GM10248 (cell line): ENCODE measurements around the gene MARS1.

Experiments used
- CTCF ChIA-PET: fragments of 300-600 bp; sonication (Branson Sonifier 250); formaldehyde crosslinking; extraction: SDS; loops from one replicate; lab custom pipeline; 2021; ENCODE audit warnings: antibody characterized with exemption; lab: Yijun Ruan, JAX
- POLR2A ChIA-PET: fragments of 350-650 bp; sonication (Branson Sonifier 250); formaldehyde crosslinking; extraction: SDS; loops from one replicate; lab custom pipeline; 2020; ENCODE audit warnings: antibody characterized with exemption; lab: Yijun Ruan, JAX
- DNase-seq: peaks from one replicate; pipeline ENCODE4 v3.0.0; 2012; ENCODE audit errors: extremely low spot score
- TF ChIP-seq, protein P1 (sequence below): IDR thresholded peaks from 2 replicates; pipeline ENCODE4 v1.5.1; 2012; ENCODE audit warnings: mild to moderate bottlenecking, low read depth; ENCODE audit errors: extremely low read depth, missing control alignments, control extremely low read depth

Gene MARS1

DNA sequence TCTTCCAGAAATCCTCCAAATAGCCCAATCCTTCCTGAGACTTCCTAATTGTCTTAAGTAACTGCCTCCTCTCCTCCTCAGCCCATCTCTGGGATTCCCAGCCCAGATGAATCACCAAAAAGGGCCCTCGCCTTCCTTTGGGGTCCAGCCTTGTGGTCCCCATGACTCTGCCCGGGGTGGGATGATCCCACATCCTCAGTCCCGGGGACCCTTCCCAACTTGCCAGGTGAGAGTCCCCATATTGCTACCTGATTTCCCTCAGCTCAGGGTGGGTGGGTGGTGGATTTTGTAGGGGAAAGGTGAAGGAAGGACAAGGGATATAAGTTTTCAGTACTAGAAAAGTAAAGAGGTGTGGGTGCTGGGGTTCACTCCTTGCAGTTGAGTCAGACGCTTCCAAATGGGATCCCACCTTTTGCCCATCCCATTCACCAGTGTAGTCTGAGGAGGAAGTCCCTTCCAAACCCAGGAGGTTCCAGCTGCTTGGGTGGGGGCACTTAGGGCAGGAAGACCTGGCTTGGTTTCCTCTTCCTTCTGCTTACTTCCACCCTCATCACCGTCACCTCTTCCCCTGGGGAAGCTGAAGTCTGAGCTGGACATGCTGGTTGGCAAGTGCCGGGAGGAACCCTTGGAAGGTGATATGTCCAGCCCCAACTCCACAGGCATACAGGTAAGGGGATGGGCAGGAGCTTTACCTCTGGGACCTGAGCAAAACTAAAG is 22.7 kb upstream of the MARS1 start:
- no peak for DNase-seq
- CTCF ChIA-PET, result interaction anchor here (1.2 to 9.5 kb wide), 7 partner anchors 10 to 222 kb away, joined by 3 to 171 read pairs (median 5); partner anchors contain the start of genes ARHGAP9 and INHBE
- TF ChIP-seq, protein P1, sequence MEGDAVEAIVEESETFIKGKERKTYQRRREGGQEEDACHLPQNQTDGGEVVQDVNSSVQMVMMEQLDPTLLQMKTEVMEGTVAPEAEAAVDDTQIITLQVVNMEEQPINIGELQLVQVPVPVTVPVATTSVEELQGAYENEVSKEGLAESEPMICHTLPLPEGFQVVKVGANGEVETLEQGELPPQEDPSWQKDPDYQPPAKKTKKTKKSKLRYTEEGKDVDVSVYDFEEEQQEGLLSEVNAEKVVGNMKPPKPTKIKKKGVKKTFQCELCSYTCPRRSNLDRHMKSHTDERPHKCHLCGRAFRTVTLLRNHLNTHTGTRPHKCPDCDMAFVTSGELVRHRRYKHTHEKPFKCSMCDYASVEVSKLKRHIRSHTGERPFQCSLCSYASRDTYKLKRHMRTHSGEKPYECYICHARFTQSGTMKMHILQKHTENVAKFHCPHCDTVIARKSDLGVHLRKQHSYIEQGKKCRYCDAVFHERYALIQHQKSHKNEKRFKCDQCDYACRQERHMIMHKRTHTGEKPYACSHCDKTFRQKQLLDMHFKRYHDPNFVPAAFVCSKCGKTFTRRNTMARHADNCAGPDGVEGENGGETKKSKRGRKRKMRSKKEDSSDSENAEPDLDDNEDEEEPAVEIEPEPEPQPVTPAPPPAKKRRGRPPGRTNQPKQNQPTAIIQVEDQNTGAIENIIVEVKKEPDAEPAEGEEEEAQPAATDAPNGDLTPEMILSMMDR, result no peak
- POLR2A ChIA-PET, result interaction anchor here (0.5 to 1.0 kb wide), 4 partner anchors 9 to 1437 kb away, joined by 3 to 7 read pairs (median 3); partner anchors contain the start of gene DDIT3

DNA sequence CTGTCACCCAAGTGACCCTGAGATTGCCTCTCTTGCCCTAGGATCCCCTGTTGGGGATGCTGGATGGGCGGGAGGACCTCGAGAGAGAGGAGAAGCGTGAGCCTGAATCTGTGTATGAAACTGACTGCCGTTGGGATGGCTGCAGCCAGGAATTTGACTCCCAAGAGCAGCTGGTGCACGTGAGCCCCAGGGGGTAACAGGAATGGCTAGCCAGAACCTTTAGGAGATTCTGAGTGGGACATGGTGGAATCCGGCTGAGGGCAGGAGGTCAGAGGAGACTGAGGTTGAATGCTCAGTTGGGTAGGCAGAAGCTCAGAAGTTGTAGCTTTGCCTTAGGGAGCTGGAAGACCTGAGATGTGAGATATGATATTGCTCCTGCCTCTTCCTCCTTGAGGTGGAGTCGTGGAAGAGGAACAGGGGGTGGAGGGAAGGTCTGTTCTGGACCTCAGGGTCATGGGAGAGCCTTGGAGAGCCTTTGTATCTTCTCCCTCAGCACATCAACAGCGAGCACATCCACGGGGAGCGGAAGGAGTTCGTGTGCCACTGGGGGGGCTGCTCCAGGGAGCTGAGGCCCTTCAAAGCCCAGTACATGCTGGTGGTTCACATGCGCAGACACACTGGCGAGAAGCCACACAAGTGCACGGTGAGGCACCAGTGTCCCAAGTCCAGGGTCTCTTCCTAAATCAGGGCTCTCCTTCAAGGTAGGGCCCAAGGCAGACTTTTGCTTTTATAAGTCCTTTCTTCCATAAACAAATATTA is 21.9 kb upstream of the MARS1 start:
- no peak for DNase-seq
- POLR2A ChIA-PET, result interaction anchor here (0.5 to 1.0 kb wide), 3 partner anchors 8 to 1437 kb away, joined by 3 to 7 read pairs (median 3); partner anchors contain the start of gene DDIT3
- CTCF ChIA-PET, result interaction anchor here (1.2 to 9.5 kb wide), 7 partner anchors 10 to 223 kb away, joined by 3 to 171 read pairs (median 5); partner anchors contain the start of genes ARHGAP9 and INHBE
- TF ChIP-seq, protein P1, result no peak

DNA sequence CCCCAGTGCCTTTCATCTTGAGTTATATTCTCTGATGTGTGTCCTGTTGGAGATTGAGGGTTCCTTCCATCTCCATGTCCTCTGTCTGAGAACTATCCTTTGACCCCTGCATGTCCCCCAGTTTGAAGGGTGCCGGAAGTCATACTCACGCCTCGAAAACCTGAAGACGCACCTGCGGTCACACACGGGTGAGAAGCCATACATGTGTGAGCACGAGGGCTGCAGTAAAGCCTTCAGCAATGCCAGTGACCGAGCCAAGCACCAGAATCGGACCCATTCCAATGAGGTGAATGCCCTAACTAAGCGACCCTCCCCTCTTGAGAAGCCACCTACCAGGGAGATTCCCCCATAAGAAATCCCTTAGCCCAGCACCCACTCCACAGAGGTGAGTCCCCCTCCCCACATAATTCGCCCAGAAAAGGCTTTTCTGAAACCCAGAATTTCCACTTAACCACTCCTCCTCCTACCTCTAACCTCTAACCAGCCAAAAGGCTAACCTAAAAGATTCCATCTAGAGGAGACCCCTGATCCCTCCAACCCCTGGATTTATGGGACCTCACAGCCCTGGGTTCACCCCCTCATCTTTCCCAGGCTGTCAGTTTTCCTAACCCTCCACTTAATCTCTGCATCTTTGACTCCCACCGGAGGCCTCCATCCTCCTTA is 20.5 kb upstream of the MARS1 start:
- ChIA-PET CTCF (interaction anchor here (1.5 to 9.5 kb wide), 2 partner anchors 9 to 11 kb away, joined by 5 to 171 read pairs; partner anchors contain the start of gene ARHGAP9), POLR2A (no interaction called here)

DNA sequence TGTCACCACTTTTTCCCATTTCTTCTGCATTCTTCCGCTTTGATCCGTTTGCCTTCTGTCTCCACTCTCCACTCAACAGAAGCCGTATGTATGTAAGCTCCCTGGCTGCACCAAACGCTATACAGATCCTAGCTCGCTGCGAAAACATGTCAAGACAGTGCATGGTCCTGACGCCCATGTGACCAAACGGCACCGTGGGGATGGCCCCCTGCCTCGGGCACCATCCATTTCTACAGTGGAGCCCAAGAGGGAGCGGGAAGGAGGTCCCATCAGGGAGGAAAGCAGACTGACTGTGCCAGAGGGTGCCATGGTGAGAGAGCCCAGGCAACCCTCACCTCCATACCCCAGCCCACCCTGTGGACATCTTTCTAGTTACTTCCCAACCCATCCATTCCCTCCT is 20.0 kb upstream of the MARS1 start:
- no peak for DNase-seq
- CTCF ChIA-PET, result interaction anchor here (1.5 kb wide), 1 partner anchor 9 kb away, joined by 5 read pairs; no protein-coding TSS in a partner anchor
- POLR2A ChIA-PET, result no interaction called here
- TF ChIP-seq, protein P1, result no peak

More for the DNA sequence above, 20.5 kb upstream of the MARS1 start:
- TF ChIP-seq, protein P1, result no peak
- DNase-seq, result no peak

DNA sequence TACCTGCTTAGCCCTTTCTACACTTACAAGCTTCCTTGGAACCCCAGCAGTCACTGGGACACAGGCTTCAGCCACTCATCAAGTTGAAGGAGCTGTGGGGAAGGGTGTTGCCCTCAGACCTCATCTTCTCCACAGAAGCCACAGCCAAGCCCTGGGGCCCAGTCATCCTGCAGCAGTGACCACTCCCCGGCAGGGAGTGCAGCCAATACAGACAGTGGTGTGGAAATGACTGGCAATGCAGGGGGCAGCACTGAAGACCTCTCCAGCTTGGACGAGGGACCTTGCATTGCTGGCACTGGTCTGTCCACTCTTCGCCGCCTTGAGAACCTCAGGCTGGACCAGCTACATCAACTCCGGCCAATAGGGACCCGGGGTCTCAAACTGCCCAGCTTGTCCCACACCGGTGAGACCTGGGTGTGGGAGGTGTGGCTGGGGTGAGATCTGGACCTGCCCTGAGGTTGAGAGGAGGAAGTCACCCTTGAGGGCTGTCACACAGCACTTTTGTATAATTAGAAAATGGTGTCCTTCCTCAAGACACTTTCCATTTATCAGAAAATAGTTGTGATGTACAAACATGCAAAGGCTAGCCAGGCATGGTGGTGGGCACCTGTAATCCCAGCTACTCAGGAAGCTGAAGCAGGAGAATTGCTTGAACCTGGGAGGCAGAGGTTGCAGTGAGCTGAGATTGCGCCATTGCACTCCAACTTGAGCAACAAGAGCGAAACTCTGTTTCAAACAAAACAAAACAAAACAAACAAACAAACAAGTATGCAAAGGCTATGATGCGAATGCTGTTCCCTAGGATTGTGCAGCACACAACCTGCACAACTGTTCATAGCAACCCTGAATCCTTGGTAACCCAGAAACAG is 18.3 kb upstream of the MARS1 start:
- DNase-seq, result no peak
- ChIA-PET POLR2A (interaction anchor here (0.6 kb wide), 1 partner anchor 36 kb away, joined by 3 read pairs; no protein-coding TSS in a partner anchor), CTCF (interaction anchor here (1.7 to 4.2 kb wide), 2 partner anchors 10 to 14 kb away, joined by 8 to 20 read pairs; partner anchors contain the start of genes GLI1 and INHBE)
- TF ChIP-seq, protein P1, result no peak
